GM21423 (cell line): ENCODE measurements around the gene KRTAP2-1.
"Not testable (repeated sequence)": the region's sequence is repeated elsewhere in the genome, so short reads cannot be mapped to it uniquely, and the experiment has no call there.

Experiments used
- ATAC-seq: cut with Tn5 transposase; IDR thresholded peaks from one replicate; pipeline ENCODE4 v1.9.1; 2021; ENCODE audit warnings: mild to moderate bottlenecking, moderate library complexity; ENCODE audit not compliant: unreplicated experiment

KRTAP2-1 gene

GRCh38 chr17:41058741-41059140, 11.6 kb upstream of the KRTAP2-1 start:
- no peak for ATAC-seq

GRCh38 chr17:41057547-41057946, 10.4 kb upstream of the KRTAP2-1 start:
- no peak for ATAC-seq

- ATAC-seq, result not testable (repeated sequence)
Measured at GRCh38 chr17:41055130-41055529, 8.0 kb upstream of the KRTAP2-1 start, which contains the start of gene KRTAP2-2. Gene KRTAP2-2 (minus strand): TSS chr17:41055230. CDS start chr17:41055211, 19 bp downstream.

GRCh38 chr17:41054556-41054955, 7.4 kb upstream of the KRTAP2-1 start:
- ATAC-seq, result not testable (repeated sequence)

GRCh38 chr17:41054025-41054424, 6.9 kb upstream of the KRTAP2-1 start:
- ATAC-seq, result no peak

GRCh38 chr17:41052566-41052965, 5.5 kb upstream of the KRTAP2-1 start:
- ATAC-seq, result no peak

- ATAC-seq, result no peak
Measured at GRCh38 chr17:41049110-41049509, 2.0 kb upstream of the KRTAP2-1 start.

- ATAC-seq, result no peak
Measured at GRCh38 chr17:41048441-41048840, 1.3 kb upstream of the KRTAP2-1 start.

DNA sequence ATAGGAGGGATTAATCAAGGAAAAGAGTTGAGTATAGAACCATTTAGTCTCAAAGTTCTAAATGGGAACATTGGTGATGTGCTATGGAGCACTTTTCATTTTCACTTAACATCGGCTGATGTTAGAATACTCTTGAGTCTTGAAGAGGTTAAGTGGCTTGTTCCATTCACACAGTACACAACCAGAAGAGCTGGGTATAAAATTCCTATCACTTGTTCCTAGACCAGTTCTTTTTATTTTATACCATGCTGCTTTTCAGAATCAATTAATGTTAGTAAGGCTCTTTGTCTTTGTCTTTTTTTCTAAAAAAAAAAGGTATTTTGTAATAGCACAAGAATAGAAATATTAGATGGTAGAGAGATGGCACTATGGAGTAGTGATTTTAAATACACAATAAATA, 4.2 kb downstream of the KRTAP2-1 start:
- no peak for ATAC-seq

- ATAC-seq, result not testable (repeated sequence)
Measured at GRCh38 chr17:41040783-41041571, 6.1 kb downstream of the KRTAP2-1 start, which contains the start of gene KRTAP1-1. Gene KRTAP1-1 (minus strand): TSS chr17:41041450. CDS start chr17:41041397, 53 bp downstream.

DNA sequence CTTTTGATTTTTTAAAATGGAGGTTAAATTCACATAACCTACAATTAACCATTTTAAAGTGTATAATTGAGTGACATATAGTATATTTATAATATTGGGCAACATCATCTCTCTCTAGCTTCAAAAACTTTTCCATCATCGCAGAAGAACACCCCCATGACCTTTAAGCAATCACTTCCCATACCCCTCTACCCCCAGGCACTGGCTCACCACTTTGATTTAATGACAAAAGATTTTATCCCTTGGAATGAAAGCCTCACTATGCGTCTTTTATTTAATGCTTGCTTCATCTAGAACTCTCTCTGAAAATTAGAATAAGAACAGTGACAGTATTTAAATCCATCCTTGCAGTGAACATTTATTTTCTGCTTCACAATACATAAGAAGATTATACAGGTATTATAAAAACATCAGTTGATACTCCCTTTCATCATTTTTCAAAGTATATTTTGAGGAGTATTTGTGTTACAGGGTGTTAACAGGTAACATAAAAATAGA, 9.2 kb downstream of the KRTAP2-1 start:
- ATAC-seq, result no peak

DNA sequence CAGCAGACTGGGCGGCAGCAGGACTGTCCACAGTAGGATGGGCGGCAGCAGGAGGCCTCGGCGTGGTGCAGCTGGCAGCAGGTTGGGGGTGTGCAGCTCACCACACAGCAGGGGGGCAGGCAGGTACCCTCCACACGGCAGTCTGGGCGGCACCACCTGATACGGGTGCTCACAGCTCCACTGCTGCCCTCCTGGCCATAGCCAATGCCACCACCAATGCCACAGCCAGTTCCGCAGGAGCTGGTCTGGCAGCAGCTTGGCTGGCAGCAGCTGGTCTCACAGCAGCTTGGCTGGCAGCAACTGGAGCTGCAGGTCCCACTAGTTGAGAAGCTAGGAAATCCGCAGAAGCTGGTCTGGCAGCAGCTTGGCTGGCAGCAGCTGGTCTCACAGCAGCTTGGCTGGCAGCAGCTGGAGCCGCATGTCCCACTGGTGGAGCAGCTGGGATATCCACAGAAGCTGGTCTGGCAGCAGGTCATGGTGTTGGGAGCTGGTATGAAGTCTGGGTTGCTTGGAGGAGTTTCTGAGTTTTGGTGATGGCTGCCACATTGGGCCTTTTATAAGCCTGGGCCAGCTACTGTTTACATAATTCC, 12.7 kb downstream of the KRTAP2-1 start, which contains the start of gene KRTAP1-3:
Gene KRTAP1-3 (minus strand): TSS at position 529 of the 590 bp plus-strand sequence. CDS start 53 bp downstream, at position 476.
- not testable (repeated sequence) for ATAC-seq

- ATAC-seq, result no peak
Measured at GRCh38 chr17:41029633-41030245, 17.4 kb downstream of the KRTAP2-1 start, which contains the start of gene KRTAP1-4. Gene KRTAP1-4 (minus strand): TSS chr17:41030195. CDS start chr17:41030078, 117 bp downstream.

DNA sequence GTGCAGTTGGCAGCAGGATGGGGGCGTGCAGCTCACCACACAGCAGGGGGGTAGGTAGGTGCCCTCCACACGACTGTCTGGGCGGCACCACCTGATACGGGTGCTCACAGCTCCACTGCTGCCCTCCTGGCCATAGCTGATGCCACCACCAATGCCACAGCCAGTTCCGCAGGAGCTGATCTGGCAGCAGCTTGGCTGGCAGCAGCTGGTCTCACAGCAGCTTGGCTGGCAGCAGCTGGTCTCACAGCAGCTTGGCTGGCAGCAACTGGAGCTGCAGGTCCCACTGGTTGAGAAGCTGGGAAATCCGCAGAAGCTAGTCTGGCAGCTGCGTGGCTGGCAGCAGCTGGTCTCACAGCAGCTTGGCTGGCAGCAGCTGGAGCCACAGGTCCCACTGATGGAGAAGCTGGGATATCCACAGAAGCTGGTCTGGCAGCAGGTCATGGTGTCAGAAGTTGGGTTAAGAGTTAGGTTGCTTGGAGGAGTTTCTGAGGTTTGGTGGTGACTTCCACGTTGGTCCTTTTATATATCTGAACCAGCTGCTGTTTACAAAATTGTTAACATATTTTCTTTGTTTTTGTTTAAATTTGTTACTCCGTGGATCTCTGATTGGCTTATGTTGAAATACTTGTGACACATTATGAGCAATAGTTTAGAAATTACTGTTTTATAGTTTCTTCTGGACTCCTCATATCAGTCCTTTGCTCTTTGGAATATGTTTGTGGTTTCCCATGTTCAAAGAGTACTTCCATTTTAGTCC, 20.2 kb downstream of the KRTAP2-1 start, which contains the start of gene KRTAP1-5:
Gene KRTAP1-5 (minus strand): TSS at position 494 of the 757 bp plus-strand sequence. CDS start 53 bp downstream, at position 441.
- no peak for ATAC-seq

GRCh38 chr17:41024697-41025096, 22.4 kb downstream of the KRTAP2-1 start:
- ATAC-seq, result no peak

- no peak for ATAC-seq
Measured at GRCh38 chr17:41020336-41020735, 26.8 kb downstream of the KRTAP2-1 start.

GRCh38 chr17:41019415-41019814, 27.7 kb downstream of the KRTAP2-1 start:
- ATAC-seq, result no peak

- no peak for ATAC-seq
Measured at GRCh38 chr17:41018541-41018940, 28.6 kb downstream of the KRTAP2-1 start.

GRCh38 chr17:41016578-41017215, 30.4 kb downstream of the KRTAP2-1 start:
- no peak for ATAC-seq

DNA sequence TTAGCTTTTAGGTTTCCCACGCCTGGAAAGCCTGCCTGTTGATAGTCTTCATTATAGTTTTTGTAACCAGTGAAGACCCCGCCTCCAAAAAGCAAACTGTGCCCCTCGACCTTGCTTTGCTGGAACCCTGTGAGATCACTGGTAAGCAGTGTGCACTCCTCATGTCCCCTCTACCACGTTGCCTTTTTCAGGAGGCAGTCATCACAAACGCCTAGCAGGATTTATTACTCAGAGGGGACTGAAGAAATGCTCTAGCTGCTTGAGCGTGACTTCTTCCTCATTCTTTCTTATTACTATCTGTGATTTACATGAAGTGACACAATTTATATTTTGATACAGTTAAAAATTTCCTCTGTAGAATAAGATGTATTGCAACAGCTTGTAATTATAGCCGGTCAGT, 31.7 kb downstream of the KRTAP2-1 start:
- ATAC-seq, result no peak
